Liver (tissue), 9 donors: ENCODE results near the gene EXOG. TPM values are rescaled to one million over a fixed set of nuclear protein-coding genes. Genes with fewer than 3 reads are reported as not detected.

Experiments
- DNase-seq: peaks from one replicate; pipeline ENCODE4 v3.0.0-alpha.2; 2017; ENCODE audit warnings: low spot score
- H3K27ac ChIP-seq, 2 donors: one replicate each; pipeline ENCODE4 v1.7.0; 2013; ENCODE audit warnings: inconsistent platforms in 2 of 2, low read length in 2 of 2, control low read depth in 1 of 2, low read depth in 1 of 2, mild to moderate bottlenecking in 1 of 2
- H3K27me3 ChIP-seq, 4 donors: one replicate each; pipeline versions ENCODE4 v1.6.1 to v1.7.0; 2013; ENCODE audit warnings: low read length in 3 of 4, inconsistent platforms in 1 of 4, mild to moderate bottlenecking in 1 of 4, moderate library complexity in 1 of 4; ENCODE audit not compliant: control insufficient read depth in 4 of 4, insufficient read depth in 4 of 4
- H3K36me3 ChIP-seq, 4 donors: one replicate each; pipeline versions ENCODE4 v1.6.1 to v1.7.0; 2013; ENCODE audit warnings: low read length in 3 of 4, mild to moderate bottlenecking in 3 of 4, low read depth in 1 of 4, moderate library complexity in 1 of 4; ENCODE audit not compliant: control insufficient read depth in 4 of 4, insufficient read depth in 3 of 4
- H3K4me1 ChIP-seq, 4 donors: one replicate each; pipeline versions ENCODE4 v1.6.1 to v1.7.0; 2013; ENCODE audit warnings: low read length in 3 of 4, mild to moderate bottlenecking in 3 of 4, moderate library complexity in 1 of 4; ENCODE audit not compliant: control insufficient read depth in 4 of 4, insufficient read depth in 4 of 4
- H3K4me3 ChIP-seq, 3 donors: one replicate each; pipeline versions ENCODE4 v1.6.1 to v1.7.0; 2013; ENCODE audit warnings: low read length in 3 of 3, control low read depth in 1 of 3, low read depth in 1 of 3, mild to moderate bottlenecking in 1 of 3
- H3K9ac ChIP-seq, 2 donors: one replicate each; pipeline ENCODE4 v1.7.0; 2013; ENCODE audit warnings: low read length in 2 of 2, mild to moderate bottlenecking in 2 of 2, moderate library complexity in 2 of 2, control low read depth in 1 of 2, low read depth in 1 of 2
- H3K9me3 ChIP-seq, 4 donors: one replicate each; pipeline versions ENCODE4 v1.6.1 to v1.7.0; 2013; ENCODE audit warnings: low read length in 3 of 4; ENCODE audit not compliant: control insufficient read depth in 4 of 4
- ATF3 ChIP-seq: IDR thresholded peaks from 2 replicates; pipeline ENCODE4 v1.6.1; 2016; ENCODE audit warnings: antibody characterized with exemption
- CTCF ChIP-seq: fragments of 150-350 bp; IDR thresholded peaks from 2 replicates; pipeline ENCODE4 v1.5.1; 2017; ENCODE audit warnings: improper control_type of control experiment, low read depth, low read length; ENCODE audit not compliant: missing input control
- EGR1 ChIP-seq, 2 donors: IDR thresholded peaks; 2 replicates each; pipeline ENCODE4 v1.6.1; 2016 to 2018; ENCODE audit warnings: antibody characterized with exemption in 2 of 2, low read depth in 2 of 2
- FOXA1 ChIP-seq: IDR thresholded peaks from 2 replicates; pipeline ENCODE4 v1.6.1; 2016; ENCODE audit warnings: antibody characterized with exemption
- FOXA2 ChIP-seq: IDR thresholded peaks from 2 replicates; pipeline ENCODE4 v1.6.1; 2016; ENCODE audit warnings: antibody characterized with exemption
- GABPA ChIP-seq, 2 donors: IDR thresholded peaks in 1 of 2; conservative IDR thresholded peaks in 1 of 2; 2 replicates each; pipeline ENCODE4 v1.6.1; 2016; ENCODE audit warnings: antibody characterized with exemption in 2 of 2, mild to moderate bottlenecking in 1 of 2, moderate library complexity in 1 of 2
- HNF4A ChIP-seq, 2 donors: conservative IDR thresholded peaks; 2 replicates each; pipeline ENCODE4 v1.6.1; 2016; ENCODE audit warnings: antibody characterized with exemption in 2 of 2, mild to moderate bottlenecking in 2 of 2
- JUND ChIP-seq, 2 donors: IDR thresholded peaks; 2 replicates each; pipeline ENCODE4 v1.6.1; 2016; ENCODE audit warnings: antibody characterized with exemption in 2 of 2
- MAX ChIP-seq: IDR thresholded peaks from 2 replicates; pipeline ENCODE4 v1.6.1; 2016; ENCODE audit warnings: antibody characterized with exemption
- NR2F2 ChIP-seq: IDR thresholded peaks from 2 replicates; pipeline ENCODE4 v1.6.1; 2016; ENCODE audit warnings: antibody characterized with exemption
- RAD21 ChIP-seq, 2 donors: IDR thresholded peaks; 2 replicates each; pipeline ENCODE4 v1.6.1; 2016; ENCODE audit warnings: antibody characterized with exemption in 2 of 2, mild to moderate bottlenecking in 2 of 2
- REST ChIP-seq: IDR thresholded peaks from 2 replicates; pipeline ENCODE4 v1.6.1; 2016; ENCODE audit warnings: antibody characterized with exemption, mild to moderate bottlenecking
- RXRA ChIP-seq, 2 donors: IDR thresholded peaks; 2 replicates each; pipeline ENCODE4 v1.6.1; 2017 to 2018; ENCODE audit warnings: antibody characterized with exemption in 2 of 2, mild to moderate bottlenecking in 1 of 2
- SP1 ChIP-seq: IDR thresholded peaks from 2 replicates; pipeline ENCODE4 v1.6.1; 2018; ENCODE audit warnings: antibody characterized with exemption, mild to moderate bottlenecking
- TAF1 ChIP-seq: conservative IDR thresholded peaks from 2 replicates; pipeline ENCODE4 v1.6.1; 2016; ENCODE audit warnings: antibody characterized with exemption, mild to moderate bottlenecking
- YY1 ChIP-seq: IDR thresholded peaks from 2 replicates; pipeline ENCODE4 v1.6.1; 2016; ENCODE audit warnings: antibody characterized with exemption, mild to moderate bottlenecking
- WGBS: extraction: QIAGEN DNeasy Blood & Tissue Kit; methylation state at CpG from one replicate; pipeline ENCODE4 v1.1.7; 2013; 5-methylcytosine and 5-hydroxymethylcytosine counted together
- polyA plus RNA-seq, 2 donors: library from polyadenylated mRNA; stranded (reverse) in 1 of 2; unstranded in 1 of 2; fragments of 200-250 nt in 1 of 2; fragments of >200 nt in 1 of 2; fragmentation: Nextera tagmentation in 1 of 2; extraction: Ambion mirVana in 1 of 2; gene quantifications; one replicate each; pipeline versions ENCODE4 v1.2.1 to v1.2.3, GENCODE V29; 2013 to 2015
- total RNA-seq, 2 donors: library from RNA; depleted of rRNA; stranded (reverse); fragments of >200 nt; gene quantifications; one replicate each; pipeline ENCODE4 v1.2.3, GENCODE V29; 2014
- donor health status: healthy.
- donor health status: healthy.
- donor health status: healthy.
- donor health status: healthy.
- donor health status: healthy.

The EXOG gene
- total and polyA plus RNA-seq, 4 donors: 2.1 to 4.4 (median 3.9) TPM

GRCh38 chr3:38553071-38553470, 56.9 kb downstream of the EXOG start:
- Histone ChIP-seq H3K9me3 (no peaks in the 10 kb centered on the region), H3K27me3 (no peaks in the 10 kb centered on the region), H3K9ac (no peak overlapping the region), H3K4me3 (no peak overlapping the region), H3K4me1 (no peaks in the 10 kb centered on the region), H3K27ac (no peak overlapping the region), H3K36me3 (no peaks in the 10 kb centered on the region)
- DNase-seq: no peak
- WGBS: 88% methylated on average over 2 of the region's 2 CpGs
- TF ChIP-seq MAX (no peak), SP1 (no peak), JUND (IDR thresholded peaks at IDR 0.05) (no peak), ATF3 (no peak), FOXA2 (no peak), REST (no peak), HNF4A (conservative IDR thresholded peaks at IDR 0.05) (no peak), RXRA (IDR thresholded peaks at IDR 0.05) (no peak), FOXA1 (no peak), YY1 (no peak), RAD21 (IDR thresholded peaks at IDR 0.05) (no peak)

- Histone ChIP-seq H3K27me3 (no peaks in the 10 kb centered on the region), H3K9me3 (no peaks in the 10 kb centered on the region), H3K9ac (no peak overlapping the region), H3K4me1 (no peaks in the 10 kb centered on the region), H3K4me3 (no peak overlapping the region), H3K36me3 (no peaks in the 10 kb centered on the region), H3K27ac (no peak overlapping the region)
- no peak for TF ChIP-seq RAD21 (IDR thresholded peaks at IDR 0.05)
- no peak for DNase-seq
- WGBS: 93% methylated on average over 8 of the region's 8 CpGs
Observed at GRCh38 chr3:38554127-38554827, 58.1 kb downstream of the EXOG start.

GRCh38 chr3:38555149-38555840, 59.2 kb downstream of the EXOG start:
- 88% methylated on average over 6 of the region's 6 CpGs for WGBS
- TF ChIP-seq FOXA1 (no peak), GABPA (IDR thresholded peaks at IDR 0.05 in 1 of 2, conservative IDR thresholded peaks at IDR 0.05 in 1 of 2) (no peak), REST (no peak), FOXA2 (no peak), EGR1 (IDR thresholded peaks at IDR 0.05; ENCODE audit: low read depth in 2 of 2) (no peak), NR2F2 (no peak), CTCF (no peak), HNF4A (conservative IDR thresholded peaks at IDR 0.05) (no peak), TAF1 (no peak), MAX (no peak), YY1 (no peak), SP1 (no peak), JUND (IDR thresholded peaks at IDR 0.05) (no peak)

More at GRCh38 chr3:38555149-38555840, 59.2 kb downstream of the EXOG start:
- Histone ChIP-seq H3K4me1 (no peaks in the 10 kb centered on the region), H3K9me3 (no peaks in the 10 kb centered on the region), H3K27ac (no peak overlapping the region), H3K4me3 (no peak overlapping the region), H3K9ac (no peak overlapping the region), H3K36me3 (no peaks in the 10 kb centered on the region), H3K27me3 (no peaks in the 10 kb centered on the region)
- DNase-seq: no peak
